Kidney (tissue), 14 donors: ENCODE data around the gene LMAN2. TPM values are rescaled to one million over a fixed set of nuclear protein-coding genes. Genes with fewer than 3 reads are reported as not detected.

Source experiments
- DNase-seq, 5 donors: peaks; one replicate each; pipeline ENCODE4 v3.0.0-alpha.2; 2013 to 2020
- FAIRE-seq: peaks from 2 replicates; lab custom pipeline; 2012; peaks lifted over from hg19 to GRCh38; lab: Jason Lieb, UNC
- H3K27ac ChIP-seq, 2 donors: one replicate each; pipeline ENCODE4 v1.7.0; 2013; ENCODE audit warnings: low read depth in 2 of 2, low read length in 2 of 2, inconsistent platforms in 1 of 2
- H3K27me3 ChIP-seq: one replicate; pipeline ENCODE4 v1.7.1; 2013; ENCODE audit warnings: low read length, inconsistent platforms; ENCODE audit not compliant: control insufficient read depth, insufficient read depth
- H3K36me3 ChIP-seq, 3 donors: one replicate each; pipeline versions ENCODE4 v1.7.0 to v1.7.1; 2013; ENCODE audit warnings: low read length in 3 of 3, control low read depth in 1 of 3, inconsistent platforms in 1 of 3; ENCODE audit not compliant: insufficient read depth in 3 of 3, control insufficient read depth in 2 of 3
- H3K4me1 ChIP-seq, 3 donors: one replicate each; pipeline versions ENCODE4 v1.7.0 to v1.7.1; 2013; ENCODE audit warnings: low read length in 3 of 3, inconsistent platforms in 1 of 3, low read depth in 1 of 3; ENCODE audit not compliant: control insufficient read depth in 2 of 3, insufficient read depth in 2 of 3
- H3K4me3 ChIP-seq, 3 donors: one replicate each; pipeline versions ENCODE4 v1.7.0 to v1.8.1; 2013; ENCODE audit warnings: low read length in 3 of 3, control low read depth in 1 of 3, inconsistent platforms in 1 of 3
- H3K9ac ChIP-seq, 3 donors: one replicate each; pipeline versions ENCODE4 v1.7.0 to v1.7.1; 2013; ENCODE audit warnings: low read length in 3 of 3, control low read depth in 1 of 3, inconsistent platforms in 1 of 3
- H3K9me3 ChIP-seq, 3 donors: one replicate each; pipeline versions ENCODE4 v1.7.0 to v1.7.1; 2013; ENCODE audit warnings: low read length in 3 of 3, control low read depth in 1 of 3, inconsistent platforms in 1 of 3; ENCODE audit not compliant: control insufficient read depth in 2 of 3, insufficient read depth in 1 of 3
- CTCF ChIP-seq: IDR thresholded peaks from 3 replicates; pipeline ENCODE4 v1.5.1; 2012; ENCODE audit warnings: mild to moderate bottlenecking, moderate library complexity, borderline replicate concordance; ENCODE audit not compliant: insufficient read depth; ENCODE audit errors: extremely low read depth
- intact Hi-C: fragments of 100-400 bp; cut with DNase I; formaldehyde crosslinking; loops from one replicate; pipeline ENCODE4 v1.11.1; 2022
- polyA plus RNA-seq: library from polyadenylated mRNA; stranded (reverse); fragments of 350-450 nt; fragmentation: Illumina TruSeq; extraction: RNeasy Lipid Tissue Mini Kit (QIAGEN cat#74804); gene quantifications from one replicate; pipeline ENCODE4 v1.2.3, GENCODE V29; 2014; ENCODE audit warnings: low read depth, low replicate concordance; ENCODE audit not compliant: insufficient read depth
- total RNA-seq: library from RNA; stranded (reverse); fragmentation: NEBNext Ultra II Directional; extraction: Animal tissue kit (Norgen Biotek cat#: 25700); gene quantifications from one replicate; pipeline ENCODE4 v1.2.1, GENCODE V29; 2021
- donor health status: control.
- donor health status: control.
- donor health status: control.
- donor health status: control.
- donor health status: control.
- donor health status: DM: yes; HTN: yes; CAD: no.
- donor health status: Normal renal cell carcinoma (clear cell type).

Gene LMAN2
- total and polyA plus RNA-seq, 2 donors from 2014 or later: 137 to 190 TPM

DNA sequence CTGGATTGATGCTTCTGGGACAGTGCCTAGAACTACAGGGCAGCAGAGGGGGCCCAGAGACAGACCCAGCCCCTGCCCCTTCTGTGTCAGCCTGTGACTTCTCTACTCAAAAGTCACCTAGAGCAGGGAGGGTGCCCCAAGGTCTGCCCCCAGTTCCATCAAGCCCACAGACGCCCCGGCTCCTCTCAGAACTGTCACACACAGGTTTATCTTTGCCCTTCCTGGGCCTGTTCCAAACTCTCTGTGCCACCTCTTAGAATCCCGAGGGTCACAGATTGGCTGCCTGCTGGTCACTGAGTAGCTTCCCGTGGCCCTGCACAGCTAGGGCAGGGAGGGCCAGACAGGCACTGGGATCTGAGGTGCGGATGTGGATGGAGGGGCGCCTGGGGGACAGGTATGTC lies 8.0 kb upstream of the LMAN2 start:
- no peak for DNase-seq
- H3K4me3 ChIP-seq: no peak overlapping the region

GRCh38 chr5:177358370-177358819 lies 6.9 kb upstream of the LMAN2 start:
- no peaks in the 10 kb centered on the region for H3K27me3 ChIP-seq
- no peaks in the 10 kb centered on the region for H3K9me3 ChIP-seq
- H3K9ac ChIP-seq: no peak overlapping the region
- no peak overlapping the region for H3K4me3 ChIP-seq
- peaks cover 0 to 15% (median 5%) of the 10 kb centered on the region in 3 donors for H3K4me1 ChIP-seq
- intact Hi-C loops: no loop called here
- no peak overlapping the region for H3K27ac ChIP-seq
- FAIRE-seq (no peak), DNase-seq (no peak)
- no peaks in the 10 kb centered on the region for H3K36me3 ChIP-seq
- no peak for TF ChIP-seq CTCF

More for the DNA sequence above, 8.0 kb upstream of the LMAN2 start:
- H3K4me1 ChIP-seq: peaks cover 0 to 20% (median 9%) of the 10 kb centered on the region in 3 donors
- H3K9me3 ChIP-seq: no peaks in the 10 kb centered on the region
- no peak overlapping the region for H3K9ac ChIP-seq
- FAIRE-seq: no peak
- intact Hi-C loops: no loop called here
- H3K27me3 ChIP-seq: no peaks in the 10 kb centered on the region
- no peak overlapping the region for H3K27ac ChIP-seq
- no peaks in the 10 kb centered on the region for H3K36me3 ChIP-seq
- TF ChIP-seq CTCF: no peak

GRCh38 chr5:177357459-177358351 lies 6.2 kb upstream of the LMAN2 start, which contains the start of gene RGS14:
TSS of gene RGS14 (plus strand) at chr5:177357924. CDS start at chr5:177358025, 101 bp downstream.
- peak in 2 of 5 donors; percentile 42 to 83 for DNase-seq
- FAIRE-seq: no peak
- H3K4me1 ChIP-seq: peaks cover 0 to 12% (median 3%) of the 10 kb centered on the region in 3 donors

More at GRCh38 chr5:177357459-177358351, 6.2 kb upstream of the LMAN2 start, which contains the start of gene RGS14:
- Histone ChIP-seq H3K27me3 (no peaks in the 10 kb centered on the region), H3K36me3 (no peaks in the 10 kb centered on the region), H3K4me3 (no peak within 1 kb of the TSS), H3K27ac (no peak within 1 kb of the TSS), H3K9ac (no peak within 1 kb of the TSS), H3K9me3 (no peaks in the 10 kb centered on the region)
- intact Hi-C loops: no loop called here
- no peak for TF ChIP-seq CTCF
